Mesothelial cell of epicardium (in vitro differentiated cells): Measurements from ENCODE around the gene ZXDA. TPM values are rescaled to one million over a fixed set of nuclear protein-coding genes. Genes with fewer than 3 reads are reported as not detected.
A peak's percentile ranks its signal among the peaks of the same experiment; 100 is the strongest.
"Not testable (repeated sequence)": the region's sequence is repeated elsewhere in the genome, so short reads cannot be mapped to it uniquely, and the experiment has no call there.

Experiments
- DNase-seq, 2 experiments: peaks; one replicate each; pipeline ENCODE4 v3.0.0; 2021; ENCODE audit warnings: low spot score in 2 of 2; ENCODE audit not compliant: unreplicated experiment in 2 of 2
- H3K27ac Mint-ChIP-seq: 2 replicates; pipeline ENCODE4 v1.8.0; 2021; ENCODE audit warnings: mixed read lengths
- H3K27me3 Mint-ChIP-seq: 2 replicates; pipeline ENCODE4 v1.8.0; 2021; ENCODE audit warnings: low read depth, mixed read lengths
- H3K36me3 Mint-ChIP-seq: 2 replicates; pipeline ENCODE4 v1.8.0; 2021; ENCODE audit warnings: mixed read lengths
- H3K4me1 Mint-ChIP-seq: 2 replicates; pipeline ENCODE4 v1.8.0; 2021; ENCODE audit warnings: mixed read lengths
- H3K4me3 Mint-ChIP-seq: 2 replicates; pipeline ENCODE4 v1.8.0; 2021; ENCODE audit warnings: mild to moderate bottlenecking, moderate library complexity, mixed read lengths
- H3K9me3 Mint-ChIP-seq: 2 replicates; pipeline ENCODE4 v1.8.0; 2021; ENCODE audit warnings: mixed read lengths
- total RNA-seq: library from RNA; stranded (reverse); gene quantifications from 3 replicates; pipeline ENCODE4 v1.2.1, GENCODE V29; 2021
- TF ChIP-seq, protein P1 (sequence below): fragments of 200-600 bp; sonication (generic); IDR thresholded peaks from one replicate; pipeline ENCODE4 v1.5.0; 2021; ENCODE audit warnings: antibody characterized with exemption; ENCODE audit not compliant: unreplicated experiment

Gene ZXDA
- total RNA-seq, 1 donor from 2014 or later, result 0.38 TPM

DNA sequence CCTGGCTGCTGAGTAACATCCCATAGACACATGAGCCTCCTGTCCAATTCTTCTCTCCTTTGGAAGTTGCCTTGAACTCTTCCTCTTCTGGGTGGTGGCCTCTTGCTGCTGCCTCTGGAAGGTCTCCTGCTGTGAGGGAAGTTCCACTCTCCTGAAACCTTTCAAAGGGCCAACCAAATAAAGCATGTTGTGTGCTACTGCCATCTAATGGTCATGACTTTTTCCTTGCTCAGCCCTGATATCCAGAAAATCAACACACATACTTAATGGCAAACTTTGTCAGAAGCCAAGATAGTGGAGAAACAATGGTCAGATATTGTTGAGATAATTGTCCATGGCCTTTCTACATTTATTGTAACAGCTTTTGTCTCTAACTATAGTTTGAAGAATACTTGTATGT lies 19.1 kb upstream of the ZXDA start:
- TF ChIP-seq, protein P1, sequence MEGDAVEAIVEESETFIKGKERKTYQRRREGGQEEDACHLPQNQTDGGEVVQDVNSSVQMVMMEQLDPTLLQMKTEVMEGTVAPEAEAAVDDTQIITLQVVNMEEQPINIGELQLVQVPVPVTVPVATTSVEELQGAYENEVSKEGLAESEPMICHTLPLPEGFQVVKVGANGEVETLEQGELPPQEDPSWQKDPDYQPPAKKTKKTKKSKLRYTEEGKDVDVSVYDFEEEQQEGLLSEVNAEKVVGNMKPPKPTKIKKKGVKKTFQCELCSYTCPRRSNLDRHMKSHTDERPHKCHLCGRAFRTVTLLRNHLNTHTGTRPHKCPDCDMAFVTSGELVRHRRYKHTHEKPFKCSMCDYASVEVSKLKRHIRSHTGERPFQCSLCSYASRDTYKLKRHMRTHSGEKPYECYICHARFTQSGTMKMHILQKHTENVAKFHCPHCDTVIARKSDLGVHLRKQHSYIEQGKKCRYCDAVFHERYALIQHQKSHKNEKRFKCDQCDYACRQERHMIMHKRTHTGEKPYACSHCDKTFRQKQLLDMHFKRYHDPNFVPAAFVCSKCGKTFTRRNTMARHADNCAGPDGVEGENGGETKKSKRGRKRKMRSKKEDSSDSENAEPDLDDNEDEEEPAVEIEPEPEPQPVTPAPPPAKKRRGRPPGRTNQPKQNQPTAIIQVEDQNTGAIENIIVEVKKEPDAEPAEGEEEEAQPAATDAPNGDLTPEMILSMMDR, result no peak
- no peak overlapping the region for H3K27ac Mint-ChIP-seq
- no peaks in the 10 kb centered on the region for H3K4me1 Mint-ChIP-seq
- peaks cover 80% of the 10 kb centered on the region for H3K9me3 Mint-ChIP-seq
- no peaks in the 10 kb centered on the region for H3K36me3 Mint-ChIP-seq
- H3K27me3 Mint-ChIP-seq, result no peaks in the 10 kb centered on the region
- DNase-seq, result no peak
- no peak overlapping the region for H3K4me3 Mint-ChIP-seq

DNA sequence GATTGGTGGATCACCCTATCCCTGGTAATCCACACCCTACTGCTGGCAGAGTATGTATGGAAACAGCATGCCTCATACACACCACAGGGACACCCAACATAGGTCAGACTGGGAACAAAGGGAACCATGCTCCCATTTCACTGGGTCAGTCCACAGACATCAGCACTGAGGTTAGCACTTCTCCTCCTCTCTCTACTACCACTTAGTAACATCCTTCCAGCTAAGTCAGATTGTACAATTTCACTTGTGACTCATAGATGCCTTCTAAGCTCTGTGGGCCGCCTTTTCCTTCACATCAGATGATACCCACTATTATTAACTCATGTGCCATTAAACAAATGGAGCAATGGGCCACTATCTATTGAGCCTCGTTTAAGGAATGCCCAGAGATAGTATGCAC lies 15.5 kb upstream of the ZXDA start:
- DNase-seq, result no peak
- H3K27ac Mint-ChIP-seq, result no peak overlapping the region
- H3K4me1 Mint-ChIP-seq, result no peaks in the 10 kb centered on the region
- H3K9me3 Mint-ChIP-seq, result peaks cover 84% of the 10 kb centered on the region
- TF ChIP-seq, protein P1, result no peak
- no peak overlapping the region for H3K4me3 Mint-ChIP-seq
- no peaks in the 10 kb centered on the region for H3K36me3 Mint-ChIP-seq
- no peaks in the 10 kb centered on the region for H3K27me3 Mint-ChIP-seq

DNA sequence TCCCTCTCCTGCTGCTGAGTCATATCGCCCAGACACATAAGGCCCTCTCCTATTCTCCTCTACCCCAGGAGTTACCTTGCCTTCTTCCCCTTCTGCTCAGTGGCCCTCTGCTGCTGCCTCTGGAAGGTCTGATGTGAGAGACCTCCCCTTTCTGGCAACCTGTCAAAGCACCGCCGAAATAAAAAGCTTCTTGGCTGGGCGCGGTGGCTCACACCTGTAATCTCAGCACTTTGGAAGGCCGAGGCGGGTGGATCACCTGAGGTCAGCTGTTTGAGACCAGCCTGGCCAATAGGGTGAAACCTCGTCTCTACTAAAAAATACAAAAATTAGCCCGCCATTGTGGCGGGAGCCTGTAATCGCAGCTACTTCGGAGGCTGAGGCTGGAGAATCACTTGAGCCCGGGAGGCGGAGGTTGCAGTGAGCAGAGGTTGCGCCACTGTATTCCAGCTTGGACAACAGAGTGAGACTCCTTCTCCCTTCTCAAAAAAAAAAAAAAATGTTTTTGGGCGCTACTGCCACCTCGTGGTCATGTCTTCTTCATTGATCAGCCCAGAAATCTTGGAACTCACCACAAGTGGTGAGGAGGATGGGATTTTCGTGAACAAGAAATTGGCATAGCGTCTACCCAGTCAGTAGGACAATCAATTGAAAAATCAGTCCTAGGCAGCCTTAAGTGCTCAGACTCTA lies 8.6 kb upstream of the ZXDA start:
- Mint-ChIP-seq H3K4me3 (no peak overlapping the region), H3K36me3 (no peaks in the 10 kb centered on the region), H3K27me3 (no peaks in the 10 kb centered on the region), H3K9me3 (peaks cover 66% of the 10 kb centered on the region), H3K27ac (no peak overlapping the region), H3K4me1 (no peaks in the 10 kb centered on the region)
- TF ChIP-seq, protein P1, result peak; percentile 50
- no peak for DNase-seq

DNA sequence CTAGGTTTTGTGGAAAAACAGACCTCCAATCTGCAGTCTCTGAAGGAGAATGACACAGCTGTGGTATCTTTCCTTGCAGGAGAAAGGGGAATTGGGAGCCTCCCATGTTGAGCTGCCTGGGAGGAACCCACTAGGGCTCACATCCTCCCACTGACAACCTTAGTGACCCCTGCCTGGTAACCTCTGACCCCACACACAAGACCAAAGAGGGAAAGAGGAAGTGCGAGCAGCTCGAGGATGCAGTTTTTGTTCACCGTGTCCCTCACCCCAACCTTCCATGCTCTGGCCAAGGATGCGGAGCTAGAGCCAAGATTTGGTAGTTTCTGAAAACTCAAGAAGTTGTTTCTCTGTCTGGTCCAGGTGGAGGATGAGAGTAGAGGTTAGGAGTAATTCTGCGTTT lies 5.4 kb upstream of the ZXDA start:
- Mint-ChIP-seq H3K9me3 (peaks cover 72% of the 10 kb centered on the region), H3K27ac (no peak overlapping the region)
- no peak for DNase-seq

DNA sequence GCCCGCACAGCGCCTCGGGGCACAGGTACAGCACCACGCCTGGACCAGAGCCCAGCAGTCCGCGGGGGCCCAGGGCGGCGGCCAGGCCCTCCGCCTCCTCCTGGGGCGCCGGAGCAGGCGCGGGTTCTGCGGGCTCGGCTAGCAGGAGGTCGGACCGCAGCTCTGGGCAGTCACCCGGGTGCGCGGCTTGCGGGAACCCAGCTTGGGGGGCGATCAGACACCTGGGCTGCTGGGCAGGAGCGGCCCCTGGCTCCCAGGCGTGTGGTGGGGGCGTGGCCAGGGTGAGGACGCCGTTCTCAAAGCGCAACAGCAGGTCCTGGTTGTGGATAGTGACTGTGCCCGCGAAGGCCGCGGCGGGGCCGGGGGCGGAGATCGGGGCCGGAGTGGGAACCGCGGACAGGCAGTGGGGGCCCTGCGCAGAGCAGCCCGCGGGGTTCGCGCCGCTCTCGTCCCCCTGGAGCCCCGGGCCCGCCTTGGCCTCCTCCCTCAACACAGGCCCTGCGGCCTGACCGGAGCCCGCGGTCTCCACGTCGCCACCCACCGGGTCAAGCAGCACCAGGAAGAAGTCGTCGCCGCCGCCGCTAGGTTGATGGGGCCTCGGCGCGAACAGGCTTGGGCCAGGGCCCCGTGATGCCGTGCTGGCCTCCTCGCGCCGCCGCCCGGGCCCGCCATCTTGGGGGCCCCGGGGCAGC lies 517 bp downstream of the ZXDA start:
- H3K4me1 Mint-ChIP-seq, H3K36me3 Mint-ChIP-seq, DNase-seq, H3K27ac Mint-ChIP-seq, H3K27me3 Mint-ChIP-seq, H3K4me3 Mint-ChIP-seq: not testable (repeated sequence)
- H3K9me3 Mint-ChIP-seq, result peaks cover 60% of the 10 kb centered on the region

More for the DNA sequence above, 5.4 kb upstream of the ZXDA start:
- H3K27me3 Mint-ChIP-seq, result no peaks in the 10 kb centered on the region
- H3K4me3 Mint-ChIP-seq, result no peak overlapping the region
- no peaks in the 10 kb centered on the region for H3K4me1 Mint-ChIP-seq
- TF ChIP-seq, protein P1, result no peak
- H3K36me3 Mint-ChIP-seq, result no peaks in the 10 kb centered on the region

DNA sequence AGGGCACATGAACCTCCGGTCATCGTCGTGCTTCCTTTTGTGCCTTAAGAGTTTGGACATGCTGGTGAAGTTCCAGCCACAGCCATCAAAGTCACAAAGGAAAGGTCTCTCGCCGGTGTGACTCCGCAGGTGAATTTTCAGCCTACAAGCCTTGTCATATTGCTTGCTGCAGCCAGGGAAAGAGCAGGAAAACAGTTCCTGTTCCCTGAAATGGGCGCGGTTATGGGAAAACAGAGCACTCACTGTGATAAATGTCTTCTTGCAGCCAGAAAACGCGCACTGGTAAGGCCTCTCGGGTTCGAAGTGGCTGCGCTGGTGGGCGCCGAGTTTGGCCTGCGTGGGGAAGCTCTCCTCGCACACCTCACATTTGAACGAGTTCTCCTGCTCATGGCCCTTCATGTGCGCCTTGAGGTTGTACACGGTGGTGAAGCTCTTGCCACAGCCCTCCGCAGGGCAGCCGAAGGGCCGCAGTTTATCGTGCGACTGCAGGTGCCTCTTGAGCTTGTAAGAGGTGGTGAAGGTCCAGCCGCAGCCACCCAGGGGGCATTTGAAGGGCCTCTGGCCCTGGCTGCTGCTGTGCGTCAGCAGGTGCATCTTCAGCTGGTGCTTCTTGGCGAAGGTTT lies 1.2 kb downstream of the ZXDA start:
- H3K27ac Mint-ChIP-seq, DNase-seq, H3K36me3 Mint-ChIP-seq, H3K27me3 Mint-ChIP-seq, H3K4me3 Mint-ChIP-seq, H3K4me1 Mint-ChIP-seq: not testable (repeated sequence)
- H3K9me3 Mint-ChIP-seq, result peaks cover 54% of the 10 kb centered on the region
